ENCODE results near the gene PIP5K1B.
A peak's percentile ranks its signal among the peaks of the same experiment; 100 is the strongest.

PIP5K1B gene

DNA sequence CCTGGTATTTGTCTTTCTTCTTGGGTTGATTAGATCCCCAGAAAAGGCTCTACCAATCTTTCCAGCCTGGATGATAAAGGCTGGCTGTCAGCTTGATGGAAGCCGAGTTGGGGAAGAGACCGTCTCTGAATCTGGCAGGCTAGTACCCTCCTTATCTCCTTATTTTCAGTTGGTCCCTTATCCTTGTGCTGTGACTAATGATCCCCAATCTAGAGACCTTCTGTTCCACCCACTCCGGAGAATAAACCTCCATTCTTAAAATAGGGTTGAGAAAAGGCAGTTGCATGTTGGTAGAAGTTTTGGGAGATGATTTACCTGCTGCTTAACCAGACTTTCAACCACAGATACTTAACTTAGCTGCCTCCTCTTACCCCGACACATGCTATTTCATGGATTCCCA is 256.5 kb downstream of the PIP5K1B start:
- DNase-seq (ENCODE audit: low spot score), result no peak
- TF ChIP-seq, protein P1, sequence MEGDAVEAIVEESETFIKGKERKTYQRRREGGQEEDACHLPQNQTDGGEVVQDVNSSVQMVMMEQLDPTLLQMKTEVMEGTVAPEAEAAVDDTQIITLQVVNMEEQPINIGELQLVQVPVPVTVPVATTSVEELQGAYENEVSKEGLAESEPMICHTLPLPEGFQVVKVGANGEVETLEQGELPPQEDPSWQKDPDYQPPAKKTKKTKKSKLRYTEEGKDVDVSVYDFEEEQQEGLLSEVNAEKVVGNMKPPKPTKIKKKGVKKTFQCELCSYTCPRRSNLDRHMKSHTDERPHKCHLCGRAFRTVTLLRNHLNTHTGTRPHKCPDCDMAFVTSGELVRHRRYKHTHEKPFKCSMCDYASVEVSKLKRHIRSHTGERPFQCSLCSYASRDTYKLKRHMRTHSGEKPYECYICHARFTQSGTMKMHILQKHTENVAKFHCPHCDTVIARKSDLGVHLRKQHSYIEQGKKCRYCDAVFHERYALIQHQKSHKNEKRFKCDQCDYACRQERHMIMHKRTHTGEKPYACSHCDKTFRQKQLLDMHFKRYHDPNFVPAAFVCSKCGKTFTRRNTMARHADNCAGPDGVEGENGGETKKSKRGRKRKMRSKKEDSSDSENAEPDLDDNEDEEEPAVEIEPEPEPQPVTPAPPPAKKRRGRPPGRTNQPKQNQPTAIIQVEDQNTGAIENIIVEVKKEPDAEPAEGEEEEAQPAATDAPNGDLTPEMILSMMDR (IDR thresholded peaks at IDR 0.05; ENCODE audit: extremely low read depth, missing control alignments), result no peak

DNA sequence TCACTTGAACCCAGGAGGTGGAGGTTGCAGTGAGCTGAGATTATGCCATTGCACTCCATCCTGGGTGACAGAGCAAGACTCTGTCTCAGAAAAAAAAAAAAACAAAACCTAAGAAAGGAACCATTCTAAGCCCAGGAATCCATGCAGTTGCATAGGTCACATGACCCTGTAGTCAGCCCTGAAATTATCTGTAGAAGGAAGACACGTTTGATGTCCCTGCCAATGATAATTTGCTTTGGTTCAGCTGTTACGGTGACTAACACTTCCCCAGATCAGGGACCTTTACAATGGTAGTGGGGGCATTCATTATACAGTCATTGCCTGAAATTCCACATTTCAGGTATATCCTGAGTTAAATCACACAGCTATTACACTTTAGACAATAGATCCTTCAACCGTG is 258.4 kb downstream of the PIP5K1B start:
- TF ChIP-seq, protein P1 (IDR thresholded peaks at IDR 0.05; ENCODE audit: extremely low read depth, missing control alignments), result no peak
- no peak for DNase-seq (ENCODE audit: low spot score)

DNA sequence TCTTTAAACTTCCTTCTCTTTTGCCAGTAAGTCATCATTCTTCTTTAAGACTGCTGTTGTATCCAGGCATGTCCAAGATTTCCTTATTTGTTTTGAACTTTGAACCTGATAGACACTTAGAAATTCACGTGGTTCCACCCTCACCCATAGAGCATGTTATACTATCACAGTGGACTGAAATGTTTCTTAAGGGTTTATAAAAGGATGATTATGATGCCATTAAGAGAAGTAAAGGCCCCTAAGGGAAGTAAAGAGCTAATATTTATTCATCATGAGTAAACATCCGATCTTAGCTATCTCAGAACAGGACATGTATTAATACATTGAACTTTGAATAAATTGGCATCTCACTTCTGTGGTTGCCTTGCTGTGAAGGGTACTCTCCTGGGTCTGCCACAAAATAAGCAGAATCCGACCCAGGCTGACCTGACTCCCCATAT is 259.1 kb downstream of the PIP5K1B start:
- DNase-seq (ENCODE audit: low spot score), result no peak
- TF ChIP-seq, protein P1 (IDR thresholded peaks at IDR 0.05; ENCODE audit: extremely low read depth, missing control alignments), result no peak

DNA sequence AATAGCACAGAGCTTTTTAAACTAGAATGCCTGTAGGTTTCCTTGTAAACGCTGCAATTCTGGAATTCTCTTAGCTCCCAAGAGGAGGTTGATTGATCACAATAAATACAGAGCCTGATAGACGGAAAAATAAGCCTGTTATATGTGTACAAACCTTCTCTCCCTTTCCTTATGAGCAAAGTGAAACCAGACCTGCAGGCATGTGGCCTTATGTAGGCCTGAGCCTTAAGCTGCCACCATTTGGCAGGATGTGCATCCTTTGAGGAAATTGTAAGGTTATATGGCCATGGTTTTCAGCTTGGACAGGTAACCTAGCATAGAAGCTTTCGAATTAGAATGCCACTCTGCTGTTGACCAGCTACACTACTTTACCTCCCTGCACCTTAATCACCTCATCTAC is 259.7 kb downstream of the PIP5K1B start:
- DNase-seq (ENCODE audit: low spot score), result no peak
- TF ChIP-seq, protein P1 (IDR thresholded peaks at IDR 0.05; ENCODE audit: extremely low read depth, missing control alignments), result no peak

DNA sequence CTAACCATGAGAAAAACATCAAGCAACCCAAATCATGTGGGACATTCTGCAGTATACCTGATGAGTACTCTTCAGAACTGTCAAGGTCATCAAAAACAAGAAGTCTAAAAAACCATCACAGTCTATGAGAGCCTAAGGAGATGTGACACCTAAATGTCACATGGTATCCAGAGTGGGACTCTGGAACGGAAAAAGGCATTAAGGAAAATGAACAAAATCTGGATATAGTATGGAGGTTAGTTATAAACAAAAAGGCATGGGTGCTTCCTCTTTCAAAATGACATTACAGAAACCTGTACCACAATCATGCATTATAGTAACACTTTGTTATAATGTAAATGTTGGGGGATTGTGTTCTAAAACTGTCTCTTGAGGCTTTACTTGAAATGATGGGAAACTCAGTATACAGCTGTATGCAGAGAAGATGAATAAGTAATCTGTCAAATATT is 261.5 kb downstream of the PIP5K1B start:
- TF ChIP-seq, protein P1 (IDR thresholded peaks at IDR 0.05; ENCODE audit: extremely low read depth, missing control alignments), result no peak
- DNase-seq (ENCODE audit: low spot score), result peak; percentile 40

DNA sequence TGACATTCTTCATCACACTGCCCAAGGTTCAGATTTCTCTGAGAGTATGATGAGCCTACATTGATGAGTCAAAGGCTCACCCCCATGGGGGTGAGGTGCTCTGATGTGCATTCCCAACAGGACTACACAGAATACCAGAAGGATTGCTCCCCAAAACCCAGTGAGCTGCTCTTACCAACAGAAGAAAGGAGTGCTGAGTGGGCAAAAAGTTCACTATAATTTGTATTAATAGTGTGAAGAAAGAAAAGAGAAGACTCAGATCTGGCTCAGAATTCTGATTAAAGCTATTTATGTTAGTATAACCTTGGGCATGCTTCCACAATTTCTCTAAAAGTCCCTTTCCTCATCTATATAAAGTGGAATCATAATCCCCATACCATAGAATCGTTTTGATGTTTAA is 262.8 kb downstream of the PIP5K1B start:
- no peak for DNase-seq (ENCODE audit: low spot score)
- TF ChIP-seq, protein P1 (IDR thresholded peaks at IDR 0.05; ENCODE audit: extremely low read depth, missing control alignments), result no peak

DNA sequence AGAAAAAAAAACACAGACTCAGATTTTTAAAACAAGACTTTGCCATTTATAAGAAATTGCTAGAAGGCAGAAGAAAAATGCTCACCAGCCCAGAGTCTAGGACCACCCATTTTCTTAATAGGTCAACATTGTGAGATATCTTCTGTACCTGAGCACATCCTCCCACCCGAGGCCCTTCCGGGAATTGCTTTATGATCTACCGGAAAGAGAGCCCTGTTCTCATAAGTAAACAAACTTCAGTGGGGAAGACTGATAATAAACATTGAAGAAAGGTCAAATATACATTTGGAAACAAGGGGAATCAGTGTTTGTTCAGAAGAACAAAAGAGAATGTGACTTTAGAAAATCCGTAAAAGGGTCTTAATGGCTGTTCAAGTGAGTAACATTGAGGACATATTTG is 264.5 kb downstream of the PIP5K1B start:
- DNase-seq (ENCODE audit: low spot score), result no peak
- TF ChIP-seq, protein P1 (IDR thresholded peaks at IDR 0.05; ENCODE audit: extremely low read depth, missing control alignments), result no peak
